Endothelial cell of umbilical vein (primary cell): ENCODE measurements around the gene WNT2. TPM values are rescaled to one million over a fixed set of nuclear protein-coding genes. Genes with fewer than 3 reads are reported as not detected.

Experiments
- BruUV-seq: library from RNA; stranded (reverse); fragments of 400-500 nt; replicated peaks from 2 replicates; lab custom pipeline; 2021; lab: Mats Ljungman, UMichigan
- CTCF ChIA-PET: fragments of 300-600, 350-600 bp; sonication (Branson Sonifier 250); formaldehyde crosslinking; loops from one replicate; lab custom pipeline; 2021; ENCODE audit warnings: antibody characterized with exemption, inconsistent platforms; lab: Charles Lee
- POLR2A ChIA-PET: fragments of 300-600, 350-600 bp; sonication (Branson Sonifier 250); formaldehyde crosslinking; loops from one replicate; lab custom pipeline; 2021; ENCODE audit warnings: antibody characterized with exemption, inconsistent platforms; lab: Charles Lee
- DNase-seq: peaks from one replicate; pipeline ENCODE4 v3.0.0-alpha.2; 2011; ENCODE audit warnings: low read depth, low spot score
- FAIRE-seq: peaks from 2 replicates; lab custom pipeline; 2011; peaks lifted over from hg19 to GRCh38; lab: Jason Lieb, UNC
- H2AFZ ChIP-seq: 2 replicates; pipeline ENCODE4 v1.6.0; 2012; ENCODE audit warnings: low read depth, low read length, control low read depth, inconsistent platforms
- H3K27ac ChIP-seq: 2 replicates; pipeline ENCODE4 v1.5.1; 2011; ENCODE audit warnings: low read depth, mild to moderate bottlenecking, control low read depth, low read length, moderate library complexity; ENCODE audit not compliant: insufficient read depth
- H3K27me3 ChIP-seq, 2 experiments: 2 replicates each; pipeline versions ENCODE4 v1.6.0 to v1.6.1; 2011; ENCODE audit warnings: low read length in 2 of 2, mixed read lengths in 1 of 2; ENCODE audit not compliant: control insufficient read depth in 2 of 2, insufficient read depth in 2 of 2
- H3K36me3 ChIP-seq, 2 experiments: 2 replicates in 1 of 2; 3 replicates in 1 of 2; pipeline ENCODE4 v1.5.1; 2011; ENCODE audit warnings: low read length in 2 of 2, mild to moderate bottlenecking in 1 of 2, moderate library complexity in 1 of 2; ENCODE audit not compliant: control insufficient read depth in 2 of 2, insufficient read depth in 2 of 2; ENCODE audit errors: extremely low read depth in 1 of 2
- H3K4me1 ChIP-seq: 3 replicates; pipeline ENCODE4 v1.5.1; 2011; ENCODE audit warnings: mild to moderate bottlenecking, low read length; ENCODE audit not compliant: control insufficient read depth, insufficient read depth; ENCODE audit errors: extremely low read depth
- H3K4me2 ChIP-seq: 2 replicates; pipeline ENCODE4 v1.6.1; 2011; ENCODE audit warnings: low read length, control low read depth, mixed read lengths; ENCODE audit not compliant: insufficient read depth
- H3K4me3 ChIP-seq, 3 experiments: fragments of 200-600 bp in 1 of 3; sonication (generic), shearing (Covaris generic) in 1 of 3; replicated peaks in 1 of 3; 2 replicates each; pipeline ENCODE4 v1.5.1; 2011 to 2016; ENCODE audit warnings: control low read depth in 3 of 3, low read length in 3 of 3, mild to moderate bottlenecking in 2 of 3, inconsistent platforms in 1 of 3, low read depth in 1 of 3, moderate library complexity in 1 of 3; ENCODE audit not compliant: insufficient read depth in 1 of 3
- H3K79me2 ChIP-seq: 2 replicates; pipeline ENCODE4 v1.6.0; 2012; ENCODE audit warnings: low read length, inconsistent platforms; ENCODE audit not compliant: control insufficient read depth, insufficient read depth
- H3K9ac ChIP-seq: replicated peaks from 2 replicates; pipeline ENCODE3; 2011; ENCODE audit warnings: low read length, control low read depth; ENCODE audit not compliant: insufficient read depth; ENCODE audit errors: extremely low read depth
- H3K9me1 ChIP-seq: replicated peaks from 3 replicates; pipeline ENCODE4 v1.6.0; 2011; ENCODE audit warnings: mild to moderate bottlenecking, low read length; ENCODE audit not compliant: control insufficient read depth, insufficient read depth; ENCODE audit errors: extremely low read depth
- H3K9me3 ChIP-seq: replicated peaks from 2 replicates; pipeline ENCODE4 v1.5.1; 2012; ENCODE audit warnings: low read length, inconsistent platforms; ENCODE audit not compliant: control insufficient read depth, insufficient read depth
- H4K20me1 ChIP-seq: replicated peaks from 2 replicates; pipeline ENCODE3; 2011; ENCODE audit warnings: mild to moderate bottlenecking, low read length; ENCODE audit not compliant: control insufficient read depth, insufficient read depth; ENCODE audit errors: extremely low read depth
- EZH2 ChIP-seq: IDR thresholded peaks from 2 replicates; pipeline ENCODE4 v1.6.1; 2012; ENCODE audit warnings: borderline replicate concordance, low read depth, mild to moderate bottlenecking, moderate library complexity, low read length, inconsistent platforms; ENCODE audit not compliant: severe bottlenecking
- FOS ChIP-seq: IDR thresholded peaks from 2 replicates; pipeline ENCODE4 v1.6.1; 2011; ENCODE audit warnings: mild to moderate bottlenecking, low read length, moderate library complexity, borderline replicate concordance; ENCODE audit not compliant: insufficient read depth
- GATA2 ChIP-seq: IDR thresholded peaks from 2 replicates; pipeline ENCODE4 v1.7.0; 2011; ENCODE audit warnings: low read depth, mild to moderate bottlenecking, moderate library complexity, mixed read lengths, low read length; ENCODE audit not compliant: insufficient read length, insufficient read depth
- JUN ChIP-seq: IDR thresholded peaks from 2 replicates; pipeline ENCODE4 v1.6.1; 2011; ENCODE audit warnings: borderline replicate concordance, low read depth; ENCODE audit not compliant: insufficient read length, insufficient read depth
- MYC ChIP-seq: IDR thresholded peaks from one replicate; pipeline ENCODE4 v1.6.1; 2011; ENCODE audit warnings: mild to moderate bottlenecking, low read depth, low read length
- POLR2A ChIP-seq: IDR thresholded peaks from 2 replicates; pipeline ENCODE4 v1.6.1; 2012; ENCODE audit warnings: low read depth, mild to moderate bottlenecking, control low read depth, low read length
- POLR2AphosphoS5 ChIP-seq: IDR thresholded peaks from 2 replicates; pipeline ENCODE4 v1.6.1; 2012; ENCODE audit warnings: low read depth, mild to moderate bottlenecking, control low read depth, low read length, moderate library complexity; ENCODE audit not compliant: insufficient read depth
- dilution Hi-C: fragments of 300-500 bp; cut with MboI; formaldehyde crosslinking; loops from one replicate; pipeline ENCODE4 v1.15.0; 2019; ENCODE audit warnings: low sequenced_read_pairs; ENCODE audit not compliant: extremely low pct_ligation_motif_present
- intact Hi-C: fragments of 100-400 bp; cut with micrococcal nuclease; formaldehyde crosslinking; loops from one replicate; pipeline ENCODE4 v1.10.0; 2022
- polyA plus RNA-seq, 4 experiments: library from polyadenylated mRNA; depleted of rRNA in 3 of 4; stranded (reverse) in 3 of 4; unstranded in 1 of 4; fragments of >200 nt; gene quantifications; 2 replicates each; pipeline versions ENCODE4 v1.2.1 to v1.2.3, GENCODE V29; 2011 to 2012; ENCODE audit warnings: missing spikeins in 1 of 4
- total RNA-seq: library from RNA; stranded (reverse); gene quantifications from 2 replicates; pipeline ENCODE4 v1.2.3, GENCODE V29; 2021
- TF ChIP-seq, protein P1 (sequence below), 2 donors: IDR thresholded peaks; 1 replicate in 1 of 2; 2 replicates in 1 of 2; pipeline ENCODE4 v1.5.1; 2011; ENCODE audit warnings: low read length in 2 of 2, mild to moderate bottlenecking in 2 of 2, moderate library complexity in 2 of 2, control low read depth in 1 of 2, inconsistent platforms in 1 of 2, low read depth in 1 of 2; ENCODE audit not compliant: insufficient read depth in 1 of 2; ENCODE audit errors: extremely low read depth in 1 of 2
- TF ChIP-seq, protein P2 (sequence below): IDR thresholded peaks from 2 replicates; pipeline ENCODE4 v1.6.1; 2011; ENCODE audit not compliant: insufficient read depth, insufficient read length

The WNT2 gene
- total and polyA plus RNA-seq, 2 donors (not counting 3 experiments of a cell fraction or from before 2014, with no cell fraction given), result not detected

GRCh38 chr7:117248829-117249228, 74.0 kb downstream of the WNT2 start:
- Histone ChIP-seq H3K79me2 (no peaks in the 10 kb centered on the region), H3K4me2 (no peak overlapping the region), H3K4me3 (no peak overlapping the region), H3K27me3 (peaks cover 1 to 3% of the 10 kb centered on the region in 2 experiments), H2AFZ (no peak overlapping the region), H3K9ac (no peak overlapping the region), H3K36me3 (no peaks in the 10 kb centered on the region), H3K4me1 (no peaks in the 10 kb centered on the region), H3K9me1 (no peaks in the 10 kb centered on the region), H3K9me3 (no peaks in the 10 kb centered on the region), H4K20me1 (no peaks in the 10 kb centered on the region), H3K27ac (no peak overlapping the region)
- no TSS peak for BruUV-seq
- no peak for FAIRE-seq
- intact Hi-C loops (no loop called here), dilution Hi-C loops (no loop called here)
- ChIA-PET POLR2A (no interaction called here), CTCF (interaction anchor here (0.9 kb wide), 1 partner anchor 36 kb away, joined by 3 read pairs; no protein-coding TSS in a partner anchor)
- TF ChIP-seq MYC (no peak), GATA2 (no peak), FOS (no peak), EZH2 (no peak), POLR2AphosphoS5 (no peak), POLR2A (no peak), JUN (no peak)
- TF ChIP-seq, protein P1, sequence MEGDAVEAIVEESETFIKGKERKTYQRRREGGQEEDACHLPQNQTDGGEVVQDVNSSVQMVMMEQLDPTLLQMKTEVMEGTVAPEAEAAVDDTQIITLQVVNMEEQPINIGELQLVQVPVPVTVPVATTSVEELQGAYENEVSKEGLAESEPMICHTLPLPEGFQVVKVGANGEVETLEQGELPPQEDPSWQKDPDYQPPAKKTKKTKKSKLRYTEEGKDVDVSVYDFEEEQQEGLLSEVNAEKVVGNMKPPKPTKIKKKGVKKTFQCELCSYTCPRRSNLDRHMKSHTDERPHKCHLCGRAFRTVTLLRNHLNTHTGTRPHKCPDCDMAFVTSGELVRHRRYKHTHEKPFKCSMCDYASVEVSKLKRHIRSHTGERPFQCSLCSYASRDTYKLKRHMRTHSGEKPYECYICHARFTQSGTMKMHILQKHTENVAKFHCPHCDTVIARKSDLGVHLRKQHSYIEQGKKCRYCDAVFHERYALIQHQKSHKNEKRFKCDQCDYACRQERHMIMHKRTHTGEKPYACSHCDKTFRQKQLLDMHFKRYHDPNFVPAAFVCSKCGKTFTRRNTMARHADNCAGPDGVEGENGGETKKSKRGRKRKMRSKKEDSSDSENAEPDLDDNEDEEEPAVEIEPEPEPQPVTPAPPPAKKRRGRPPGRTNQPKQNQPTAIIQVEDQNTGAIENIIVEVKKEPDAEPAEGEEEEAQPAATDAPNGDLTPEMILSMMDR (IDR thresholded peaks at IDR 0.05; ENCODE audit: extremely low read depth in 1 of 2, insufficient read depth in 1 of 2, low read depth in 1 of 2, low read length in 2 of 2), result no peak
- TF ChIP-seq, protein P2, sequence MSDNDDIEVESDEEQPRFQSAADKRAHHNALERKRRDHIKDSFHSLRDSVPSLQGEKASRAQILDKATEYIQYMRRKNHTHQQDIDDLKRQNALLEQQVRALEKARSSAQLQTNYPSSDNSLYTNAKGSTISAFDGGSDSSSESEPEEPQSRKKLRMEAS, result no peak
- no peak for DNase-seq
